Sigmoid colon (tissue), 7 donors: ENCODE data around the gene PSTPIP2. TPM values are rescaled to one million over a fixed set of nuclear protein-coding genes. Genes with fewer than 3 reads are reported as not detected.

Experiments used
- DNase-seq: peaks from one replicate; pipeline ENCODE4 v3.0.0-alpha.2; 2019
- H3K27ac ChIP-seq, 4 donors: fragments of 200-600 bp; sonication (generic); one replicate each; pipeline ENCODE4 v1.5.1; 2016 to 2019; ENCODE audit warnings: mild to moderate bottlenecking in 1 of 4
- H3K27me3 ChIP-seq, 3 donors: fragments of 200-600 bp; sonication (generic); one replicate each; pipeline ENCODE4 v1.5.1; 2019; ENCODE audit warnings: mild to moderate bottlenecking in 1 of 3
- H3K36me3 ChIP-seq, 4 donors: fragments of 200-600 bp; sonication (generic); one replicate each; pipeline ENCODE4 v1.5.1; 2016 to 2019
- H3K4me1 ChIP-seq, 4 donors: fragments of 200-600 bp; sonication (generic); one replicate each; pipeline ENCODE4 v1.5.1; 2017 to 2019
- H3K4me3 ChIP-seq, 4 donors: fragments of 200-600 bp; sonication (generic); one replicate each; pipeline ENCODE4 v1.5.1; 2017 to 2019; ENCODE audit warnings: mild to moderate bottlenecking in 2 of 4, moderate library complexity in 1 of 4
- H3K9me3 ChIP-seq, 4 donors: fragments of 200-600 bp in 3 of 4; sonication (generic) in 3 of 4; one replicate each; pipeline versions ENCODE4 v1.5.1 to v1.6.1; 2013 to 2019
- CTCF ChIP-seq, 4 experiments: fragments of 450-650 bp in 3 of 4; fragments of 200-600 bp in 1 of 4; IDR thresholded peaks; one replicate each; pipeline ENCODE4 v1.5.1; 2016 to 2019; ENCODE audit warnings: antibody characterized with exemption in 4 of 4, mild to moderate bottlenecking in 3 of 4, moderate library complexity in 2 of 4
- EP300 ChIP-seq, 4 donors: sonication (generic); formaldehyde crosslinking; IDR thresholded peaks; one replicate each; pipeline ENCODE4 v1.6.1; 2017; ENCODE audit warnings: antibody characterized with exemption in 4 of 4
- POLR2A ChIP-seq, 2 donors: fragments of 450-650 bp; IDR thresholded peaks; one replicate each; pipeline ENCODE4 v1.6.1; 2016; ENCODE audit warnings: antibody characterized with exemption in 2 of 2, mild to moderate bottlenecking in 2 of 2, moderate library complexity in 2 of 2
- POLR2AphosphoS5 ChIP-seq, 4 donors: sonication (generic); formaldehyde crosslinking; IDR thresholded peaks; one replicate each; pipeline ENCODE4 v1.6.1; 2017; ENCODE audit warnings: antibody characterized with exemption in 4 of 4
- WGBS, 2 donors: extraction: QIAGEN DNeasy Blood & Tissue Kit; methylation state at CpG; one replicate each; pipeline ENCODE4 v1.1.7; 2013; 5-methylcytosine and 5-hydroxymethylcytosine counted together
- intact Hi-C: fragments of 100-400 bp; cut with DNase I; formaldehyde crosslinking; loops from one replicate; pipeline ENCODE4 v1.15.1; 2023
- polyA plus RNA-seq, 3 donors: library from polyadenylated mRNA; stranded (reverse); fragments of 200-250 nt; gene quantifications; one replicate each; pipeline ENCODE4 v1.2.3, GENCODE V29; 2013
- total RNA-seq, 4 donors: library from RNA; depleted of rRNA; stranded (reverse); fragments of >200 nt; gene quantifications; one replicate each; pipeline ENCODE4 v1.1.0, GENCODE V29; 2016
- donor health status: healthy with polysubstance abuse.
- donor health status: Bipolar disorder and iron deficiency.
- donor health status: healthy.

The PSTPIP2 gene
- total and polyA plus RNA-seq, 7 donors = 4.2 to 15.0 (median 7.6) TPM

- H3K9me3 ChIP-seq = no peaks in the 10 kb centered on the region
- 63 to 85% methylated on average over 1 of the region's 1 CpG for WGBS, 2 donors
- no peak overlapping the region for H3K27ac ChIP-seq
- no peak for TF ChIP-seq POLR2AphosphoS5 (IDR thresholded peaks at IDR 0.05)
- TF ChIP-seq CTCF (IDR thresholded peaks at IDR 0.05) = no peak
- no peak for TF ChIP-seq EP300 (IDR thresholded peaks at IDR 0.05)
- TF ChIP-seq POLR2A (IDR thresholded peaks at IDR 0.05) = no peak
- no peaks in the 10 kb centered on the region for H3K27me3 ChIP-seq
- peaks cover 8 to 69% (median 37%) of the 10 kb centered on the region in 4 donors for H3K36me3 ChIP-seq
- H3K4me3 ChIP-seq = no peak overlapping the region
- intact Hi-C loops = no loop called here
- peaks cover 0 to 14% (median 9%) of the 10 kb centered on the region in 4 donors for H3K4me1 ChIP-seq
- no peak for DNase-seq
Observed at GRCh38 chr18:46080156-46080555, 8.1 kb upstream of the PSTPIP2 start.

GRCh38 chr18:46079336-46079735 lies 7.3 kb upstream of the PSTPIP2 start:
- no peak for DNase-seq
- Histone ChIP-seq H3K4me3 (no peak overlapping the region), H3K4me1 (peaks cover 0 to 14% (median 9%) of the 10 kb centered on the region in 4 donors), H3K27me3 (no peaks in the 10 kb centered on the region), H3K36me3 (peaks cover 8 to 61% (median 29%) of the 10 kb centered on the region in 4 donors), H3K27ac (peak overlapping the region in 1 of 4 donors; percentile 3), H3K9me3 (no peaks in the 10 kb centered on the region)
- intact Hi-C loops = loop anchor here (10.0 kb wide), 1 partner anchor 415 kb away; no protein-coding TSS in a partner anchor
- TF ChIP-seq CTCF (IDR thresholded peaks at IDR 0.05) = no peak
- TF ChIP-seq POLR2A (IDR thresholded peaks at IDR 0.05) = no peak
- TF ChIP-seq POLR2AphosphoS5 (IDR thresholded peaks at IDR 0.05) = no peak
- TF ChIP-seq EP300 (IDR thresholded peaks at IDR 0.05) = no peak

- Histone ChIP-seq H3K36me3 (peaks cover 0 to 4% (median 0%) of the 10 kb centered on the region in 4 donors), H3K4me3 (no peak overlapping the region), H3K27ac (no peak overlapping the region), H3K4me1 (peaks cover 0 to 38% (median 35%) of the 10 kb centered on the region in 4 donors), H3K27me3 (no peaks in the 10 kb centered on the region), H3K9me3 (no peaks in the 10 kb centered on the region)
- TF ChIP-seq POLR2A (IDR thresholded peaks at IDR 0.05) (no peak), POLR2AphosphoS5 (IDR thresholded peaks at IDR 0.05) (no peak), CTCF (IDR thresholded peaks at IDR 0.05) (peak; percentile 40 to 56 (median 50)), EP300 (IDR thresholded peaks at IDR 0.05) (no peak)
- intact Hi-C loops = loop anchor here (2.0 to 10.0 kb wide), 3 partner anchors 45 to 409 kb away; partner anchors contain the start of gene EPG5
- DNase-seq = no peak
- 27 to 31% methylated on average over 9 of the region's 9 CpGs for WGBS, 2 donors
Observed at GRCh38 chr18:46073474-46074331, 1.6 kb upstream of the PSTPIP2 start.

- Histone ChIP-seq H3K9me3 (no peaks in the 10 kb centered on the region), H3K4me1 (peaks cover 0 to 36% (median 33%) of the 10 kb centered on the region in 4 donors), H3K27me3 (no peaks in the 10 kb centered on the region), H3K4me3 (no peak overlapping the region), H3K36me3 (no peaks in the 10 kb centered on the region), H3K27ac (no peak overlapping the region)
- DNase-seq = no peak
- TF ChIP-seq POLR2A (IDR thresholded peaks at IDR 0.05) (no peak), POLR2AphosphoS5 (IDR thresholded peaks at IDR 0.05) (no peak), CTCF (IDR thresholded peaks at IDR 0.05) (no peak), EP300 (IDR thresholded peaks at IDR 0.05) (no peak)
- 74 to 93% methylated on average over 3 of the region's 3 CpGs for WGBS, 2 donors
- intact Hi-C loops = loop anchor here (2.0 to 10.0 kb wide), 3 partner anchors 44 to 408 kb away; partner anchors contain the start of gene EPG5
Observed at GRCh38 chr18:46072959-46073358, 899 bp upstream of the PSTPIP2 start.
